Left hindlimb (tissue), 1 donor: ENCODE data around the gene SUV39H2.
A peak's percentile ranks its signal among the peaks of the same experiment; 100 is the strongest.
"Not testable (repeated sequence)": the region's sequence is repeated elsewhere in the genome, so short reads cannot be mapped to it uniquely, and the experiment has no call there.

Experiments
- DNase-seq: peaks from one replicate; pipeline ENCODE4 v3.0.0-alpha.2; 2018

Gene SUV39H2

GRCh38 chr10:14942147-14942949 lies 63.7 kb downstream of the SUV39H2 start:
- not testable (repeated sequence) for DNase-seq

GRCh38 chr10:14942950-14943338 lies 64.3 kb downstream of the SUV39H2 start:
- not testable (repeated sequence) for DNase-seq

GRCh38 chr10:14945108-14945507 lies 66.4 kb downstream of the SUV39H2 start:
- no peak for DNase-seq

- DNase-seq = no peak
Measured at GRCh38 chr10:14947268-14947667, 68.6 kb downstream of the SUV39H2 start.

GRCh38 chr10:14949291-14949690 lies 70.6 kb downstream of the SUV39H2 start:
- no peak for DNase-seq

GRCh38 chr10:14952851-14953423 lies 74.3 kb downstream of the SUV39H2 start:
- no peak for DNase-seq

GRCh38 chr10:14953424-14954000 lies 74.8 kb downstream of the SUV39H2 start:
- peak; percentile 76 for DNase-seq
